Endodermal cell (in vitro differentiated cells): ENCODE data around the gene NR2E3. TPM values are rescaled to one million over a fixed set of nuclear protein-coding genes. Genes with fewer than 3 reads are reported as not detected.

Source experiments
- DNase-seq: peaks from one replicate; pipeline ENCODE4 v3.0.0-alpha.2; 2017
- H3K27ac ChIP-seq: 2 replicates; pipeline ENCODE4 v1.5.1; 2013; ENCODE audit warnings: mild to moderate bottlenecking, low read depth, low read length, moderate library complexity
- H3K27me3 ChIP-seq: 2 replicates; pipeline ENCODE4 v1.6.1; 2013; ENCODE audit warnings: mild to moderate bottlenecking, low read length, moderate library complexity; ENCODE audit not compliant: insufficient read depth, control insufficient read depth, poor library complexity, severe bottlenecking
- H3K36me3 ChIP-seq: 2 replicates; pipeline ENCODE4 v1.7.0; 2013; ENCODE audit warnings: mild to moderate bottlenecking, low read length, moderate library complexity; ENCODE audit not compliant: control insufficient read depth, insufficient read depth
- H3K4me1 ChIP-seq: one replicate; pipeline ENCODE4 v1.7.0; 2013; ENCODE audit warnings: low read length; ENCODE audit not compliant: control insufficient read depth, insufficient read depth
- H3K4me3 ChIP-seq: 2 replicates; pipeline ENCODE4 v1.5.1; 2013; ENCODE audit warnings: mild to moderate bottlenecking, low read length, moderate library complexity
- H3K9ac ChIP-seq: 2 replicates; pipeline ENCODE4 v1.6.1; 2013; ENCODE audit warnings: mild to moderate bottlenecking, low read length, moderate library complexity; ENCODE audit not compliant: poor library complexity, severe bottlenecking; ENCODE audit errors: extremely low read depth
- H3K9me3 ChIP-seq: 2 replicates; pipeline ENCODE4 v1.6.1; 2013; ENCODE audit warnings: mild to moderate bottlenecking, low read length, moderate library complexity; ENCODE audit not compliant: control insufficient read depth
- H3K27ac Mint-ChIP-seq: 2 replicates; pipeline ENCODE4 v1.8.0; 2020; ENCODE audit warnings: mixed read lengths
- H3K27me3 Mint-ChIP-seq: 2 replicates; pipeline ENCODE4 v1.8.0; 2021; ENCODE audit warnings: mild to moderate bottlenecking, mixed read lengths; ENCODE audit not compliant: insufficient read depth
- H3K36me3 Mint-ChIP-seq: 2 replicates; pipeline ENCODE4 v1.8.0; 2020; ENCODE audit warnings: low read depth, mixed read lengths
- H3K4me1 Mint-ChIP-seq: 2 replicates; pipeline ENCODE4 v1.8.0; 2020; ENCODE audit warnings: mixed read lengths
- H3K4me3 Mint-ChIP-seq: 2 replicates; pipeline ENCODE4 v1.8.0; 2020; ENCODE audit warnings: mild to moderate bottlenecking, moderate library complexity, mixed read lengths
- H3K9me3 Mint-ChIP-seq: 2 replicates; pipeline ENCODE4 v1.8.0; 2020; ENCODE audit warnings: mild to moderate bottlenecking, mixed read lengths
- CTCF ChIP-seq: fragments of 200-600 bp; sonication (generic); conservative IDR thresholded peaks from 2 replicates; pipeline ENCODE4 v1.5.0; 2021; ENCODE audit warnings: antibody characterized with exemption, mild to moderate bottlenecking
- WGBS, 2 experiments: methylation state at CpG; one replicate each; pipeline versions ENCODE4 v1.1.5 to v1.1.7; 2013; ENCODE audit warnings: missing lambda C conversion rate in 2 of 2, mixed read lengths in 1 of 2; ENCODE audit not compliant: insufficient coverage in 1 of 2, insufficient read length in 1 of 2; 5-methylcytosine and 5-hydroxymethylcytosine counted together
- total RNA-seq, 2 donors: library from RNA; stranded (reverse); fragmentation: NEBNext Ultra II Directional in 1 of 2; extraction: Animal tissue kit (Norgen Biotek cat#: 25700) in 1 of 2; gene quantifications; 2 replicates in 1 of 2; 3 replicates in 1 of 2; pipeline ENCODE4 v1.2.1, GENCODE V29; 2021

Gene NR2E3
- total RNA-seq, 2 donors from 2014 or later = 0.15 to 0.55 TPM

- TF ChIP-seq CTCF = no peak
- H3K9me3 Mint-ChIP-seq = peaks cover 3% of the 10 kb centered on the region
- no peaks in the 10 kb centered on the region for H3K36me3 Mint-ChIP-seq
- no peak overlapping the region for H3K27ac Mint-ChIP-seq
- Histone ChIP-seq H3K4me1 (no peaks in the 10 kb centered on the region), H3K9ac (no peak overlapping the region), H3K9me3 (no peaks in the 10 kb centered on the region), H3K4me3 (no peak overlapping the region), H3K27ac (no peak overlapping the region), H3K36me3 (no peaks in the 10 kb centered on the region), H3K27me3 (no peaks in the 10 kb centered on the region)
- H3K4me1 Mint-ChIP-seq = peaks cover 3% of the 10 kb centered on the region
- no peak for DNase-seq
- no peak overlapping the region for H3K4me3 Mint-ChIP-seq
- no peaks in the 10 kb centered on the region for H3K27me3 Mint-ChIP-seq
- 85 to 100% methylated on average over 6 of the region's 6 CpGs for WGBS, 2 experiments
Measured at GRCh38 chr15:71798641-71799040, 11.7 kb upstream of the NR2E3 start.

- H3K27ac ChIP-seq = no peak overlapping the region
- H3K4me1 ChIP-seq = no peaks in the 10 kb centered on the region
- Mint-ChIP-seq H3K4me3 (no peak overlapping the region), H3K36me3 (no peaks in the 10 kb centered on the region), H3K4me1 (peaks cover 6% of the 10 kb centered on the region), H3K27ac (no peak overlapping the region), H3K9me3 (peaks cover 3% of the 10 kb centered on the region), H3K27me3 (no peaks in the 10 kb centered on the region)
- no peaks in the 10 kb centered on the region for H3K36me3 ChIP-seq
- WGBS, 2 experiments = 89 to 91% methylated on average over 3 of the region's 3 CpGs
- H3K9ac ChIP-seq = no peak overlapping the region
- H3K4me3 ChIP-seq = no peak overlapping the region
- no peak for TF ChIP-seq CTCF
- no peaks in the 10 kb centered on the region for H3K9me3 ChIP-seq
- H3K27me3 ChIP-seq = no peaks in the 10 kb centered on the region
- DNase-seq = no peak
Measured at GRCh38 chr15:71800190-71800589, 10.2 kb upstream of the NR2E3 start.

- peaks cover 7% of the 10 kb centered on the region for H3K4me1 Mint-ChIP-seq
- H3K36me3 Mint-ChIP-seq = no peaks in the 10 kb centered on the region
- 64 to 67% methylated on average over 8 to 17 of the region's 17 CpGs for WGBS, 2 experiments
- Histone ChIP-seq H3K9ac (no peak overlapping the region), H3K9me3 (no peaks in the 10 kb centered on the region), H3K27ac (no peak overlapping the region), H3K27me3 (no peaks in the 10 kb centered on the region), H3K36me3 (no peaks in the 10 kb centered on the region), H3K4me1 (no peaks in the 10 kb centered on the region), H3K4me3 (no peak overlapping the region)
- peak; percentile 93 for TF ChIP-seq CTCF
- H3K27me3 Mint-ChIP-seq = no peaks in the 10 kb centered on the region
- peak; percentile 78 for DNase-seq
- no peak overlapping the region for H3K27ac Mint-ChIP-seq
- H3K9me3 Mint-ChIP-seq = peaks cover 3% of the 10 kb centered on the region
- H3K4me3 Mint-ChIP-seq = no peak overlapping the region
Measured at GRCh38 chr15:71800835-71801745, 9.3 kb upstream of the NR2E3 start.
